Aorta (tissue), 5 donors: ENCODE data around the gene EPSTI1. TPM values are rescaled to one million over a fixed set of nuclear protein-coding genes. Genes with fewer than 3 reads are reported as not detected.

ENCODE experiments used
- ATAC-seq: fragments of 200-7000 bp; cut with Tn5 transposase; one replicate; pipeline ENCODE4 v1.9.1; 2022; ENCODE audit warnings: moderate library complexity; ENCODE audit not compliant: low FRiP score
- DNase-seq, 2 donors: peaks; one replicate each; pipeline ENCODE4 v3.0.0-alpha.2; 2020
- H3K27ac ChIP-seq, 2 donors: one replicate each; pipeline ENCODE4 v1.5.1; 2013; ENCODE audit warnings: low read length in 2 of 2, mild to moderate bottlenecking in 2 of 2, moderate library complexity in 2 of 2, control low read depth in 1 of 2, inconsistent platforms in 1 of 2, low read depth in 1 of 2
- H3K27me3 ChIP-seq, 2 donors: one replicate each; pipeline ENCODE4 v1.6.1; 2013; ENCODE audit warnings: control low read depth in 1 of 2, low read length in 1 of 2, mild to moderate bottlenecking in 1 of 2, moderate library complexity in 1 of 2; ENCODE audit not compliant: insufficient read depth in 2 of 2, control insufficient read depth in 1 of 2
- H3K36me3 ChIP-seq, 2 donors: one replicate each; pipeline ENCODE4 v1.6.1; 2013; ENCODE audit warnings: control low read depth in 1 of 2, low read length in 1 of 2, mild to moderate bottlenecking in 1 of 2; ENCODE audit not compliant: insufficient read depth in 2 of 2, control insufficient read depth in 1 of 2
- H3K4me1 ChIP-seq, 2 donors: one replicate each; pipeline ENCODE4 v1.6.1; 2013; ENCODE audit warnings: low read length in 2 of 2, control low read depth in 1 of 2, mild to moderate bottlenecking in 1 of 2, moderate library complexity in 1 of 2; ENCODE audit not compliant: insufficient read depth in 2 of 2, control insufficient read depth in 1 of 2
- H3K4me3 ChIP-seq, 2 donors: one replicate each; pipeline ENCODE4 v1.5.1; 2013; ENCODE audit warnings: low read length in 2 of 2, control low read depth in 1 of 2, mild to moderate bottlenecking in 1 of 2
- H3K9me3 ChIP-seq: one replicate; pipeline ENCODE4 v1.6.1; 2013; ENCODE audit warnings: mild to moderate bottlenecking, low read length; ENCODE audit not compliant: control insufficient read depth
- WGBS, 2 donors: extraction: QIAGEN DNeasy Blood & Tissue Kit; methylation state at CpG; one replicate each; pipeline ENCODE4 v1.1.7; 2013; 5-methylcytosine and 5-hydroxymethylcytosine counted together
- intact Hi-C, 2 donors: fragments of 100-400 bp; cut with DNase I; formaldehyde crosslinking; loops; one replicate each; pipeline versions ENCODE4 v1.14.2 to v1.15.0; 2022
- polyA plus RNA-seq, 2 donors: library from polyadenylated mRNA; stranded (reverse); fragments of 200-250 nt; gene quantifications; one replicate each; pipeline ENCODE4 v1.2.3, GENCODE V29; 2013
- total RNA-seq, 2 donors: library from RNA; stranded (reverse); fragmentation: NEBNext Ultra II Directional; extraction: Animal tissue kit (Norgen Biotek cat#: 25700); gene quantifications; one replicate each; pipeline ENCODE4 v1.2.1, GENCODE V29; 2021
- donor health status: healthy with polysubstance abuse.
- donor health status: Bipolar disorder and iron deficiency.
- donor health status: DM: no; HTN: no; CAD: no.
- donor health status: DM: no; HTN: no; CAD: no.
- donor health status: DM: yes; HTN: yes; CAD: no.

The EPSTI1 gene
- total and polyA plus RNA-seq, 4 donors, result 2.7 to 13.6 (median 7.9) TPM

GRCh38 chr13:42970824-42971690 lies 21.0 kb downstream of the EPSTI1 start:
- intact Hi-C loops, result loop anchor here (5.0 to 10.0 kb wide), 2 partner anchors 834 to 901 kb away; no protein-coding TSS in a partner anchor
- 64 to 68% methylated on average over 6 of the region's 6 CpGs for WGBS, 2 donors

GRCh38 chr13:42969565-42970172 lies 22.4 kb downstream of the EPSTI1 start:
- peak; percentile 79 to 93 for DNase-seq
- ATAC-seq, result peak; percentile 88
- no peaks in the 10 kb centered on the region for H3K4me1 ChIP-seq
- no peaks in the 10 kb centered on the region for H3K36me3 ChIP-seq
- H3K4me3 ChIP-seq, result no peak overlapping the region
- 45 to 51% methylated on average over 12 of the region's 12 CpGs for whole genome bisulfite sequencing, 2 donors
- no peak overlapping the region for H3K27ac ChIP-seq
- H3K27me3 ChIP-seq, result no peaks in the 10 kb centered on the region
- H3K9me3 ChIP-seq, result no peaks in the 10 kb centered on the region
- intact Hi-C loops, result loop anchor here (5.0 to 10.0 kb wide), 4 partner anchors 115 to 903 kb away; no protein-coding TSS in a partner anchor

More at GRCh38 chr13:42970824-42971690, 21.0 kb downstream of the EPSTI1 start:
- DNase-seq (no peak), ATAC-seq (no peak)
- H3K4me3 ChIP-seq, result no peak overlapping the region
- H3K4me1 ChIP-seq, result no peaks in the 10 kb centered on the region
- no peaks in the 10 kb centered on the region for H3K36me3 ChIP-seq
- no peaks in the 10 kb centered on the region for H3K27me3 ChIP-seq
- H3K27ac ChIP-seq, result no peak overlapping the region
- H3K9me3 ChIP-seq, result no peaks in the 10 kb centered on the region

GRCh38 chr13:42968906-42969305 lies 23.1 kb downstream of the EPSTI1 start:
- ATAC-seq (no peak), DNase-seq (no peak)
- Histone ChIP-seq H3K4me1 (no peaks in the 10 kb centered on the region), H3K36me3 (no peaks in the 10 kb centered on the region), H3K4me3 (no peak overlapping the region), H3K27ac (no peak overlapping the region), H3K9me3 (no peaks in the 10 kb centered on the region), H3K27me3 (no peaks in the 10 kb centered on the region)
- intact Hi-C loops, result loop anchor here (5.0 to 10.0 kb wide), 3 partner anchors 116 to 903 kb away; no protein-coding TSS in a partner anchor
- WGBS, 2 donors, result 88% methylated on average over 8 of the region's 8 CpGs

GRCh38 chr13:42967660-42968059 lies 24.4 kb downstream of the EPSTI1 start:
- Histone ChIP-seq H3K27ac (no peak overlapping the region), H3K4me1 (no peaks in the 10 kb centered on the region), H3K27me3 (no peaks in the 10 kb centered on the region), H3K36me3 (no peaks in the 10 kb centered on the region), H3K9me3 (no peaks in the 10 kb centered on the region), H3K4me3 (no peak overlapping the region)
- ATAC-seq (no peak), DNase-seq (no peak)
- 75 to 85% methylated on average over 5 of the region's 5 CpGs for WGBS, 2 donors
- intact Hi-C loops, result loop anchor here (5.0 to 10.0 kb wide), 3 partner anchors 117 to 905 kb away; no protein-coding TSS in a partner anchor

- intact Hi-C loops, result loop anchor here (5.0 to 10.0 kb wide), 3 partner anchors 120 to 907 kb away; no protein-coding TSS in a partner anchor
- WGBS, 2 donors, result 74 to 100% methylated on average over 2 of the region's 2 CpGs
- H3K27me3 ChIP-seq, result no peaks in the 10 kb centered on the region
- H3K4me1 ChIP-seq, result no peaks in the 10 kb centered on the region
- DNase-seq (no peak), ATAC-seq (no peak)
- H3K36me3 ChIP-seq, result no peaks in the 10 kb centered on the region
- H3K4me3 ChIP-seq, result no peak overlapping the region
- no peak overlapping the region for H3K27ac ChIP-seq
- H3K9me3 ChIP-seq, result no peaks in the 10 kb centered on the region
Measured at GRCh38 chr13:42965281-42965680, 26.8 kb downstream of the EPSTI1 start.

GRCh38 chr13:42964761-42965161 lies 27.3 kb downstream of the EPSTI1 start:
- no peak for DNase-seq

GRCh38 chr13:42959615-42960014 lies 32.4 kb downstream of the EPSTI1 start:
- Histone ChIP-seq H3K9me3 (no peaks in the 10 kb centered on the region), H3K36me3 (no peaks in the 10 kb centered on the region), H3K4me3 (no peak overlapping the region), H3K27ac (no peak overlapping the region), H3K4me1 (no peaks in the 10 kb centered on the region), H3K27me3 (no peaks in the 10 kb centered on the region)
- DNase-seq (no peak), ATAC-seq (no peak)
- WGBS, 2 donors, result 79% methylated on average over 2 of the region's 2 CpGs
- intact Hi-C loops, result loop anchor here in 1 of 2 donors (10.0 kb wide), 1 partner anchor 125 kb away; no protein-coding TSS in a partner anchor

More at GRCh38 chr13:42964761-42965161, 27.3 kb downstream of the EPSTI1 start:
- Histone ChIP-seq H3K36me3 (no peaks in the 10 kb centered on the region), H3K27me3 (no peaks in the 10 kb centered on the region), H3K27ac (no peak overlapping the region), H3K4me1 (no peaks in the 10 kb centered on the region), H3K9me3 (no peaks in the 10 kb centered on the region), H3K4me3 (no peak overlapping the region)
- ATAC-seq, result no peak
- intact Hi-C loops, result loop anchor here (5.0 to 10.0 kb wide), 3 partner anchors 120 to 908 kb away; no protein-coding TSS in a partner anchor
- 44 to 69% methylated on average over 1 of the region's 1 CpG for WGBS, 2 donors

- 94 to 95% methylated on average over 2 of the region's 2 CpGs for WGBS, 2 donors
- ATAC-seq, result no peak
- Histone ChIP-seq H3K9me3 (no peaks in the 10 kb centered on the region), H3K36me3 (no peaks in the 10 kb centered on the region), H3K4me1 (no peaks in the 10 kb centered on the region), H3K27me3 (no peaks in the 10 kb centered on the region), H3K4me3 (no peak overlapping the region), H3K27ac (no peak overlapping the region)
- intact Hi-C loops, result no loop called here
- DNase-seq, result no peak
Measured at GRCh38 chr13:42957881-42958280, 34.2 kb downstream of the EPSTI1 start.
